HG03439 (cell line): ENCODE measurements around the gene PBX4.
"Not testable (repeated sequence)": the region's sequence is repeated elsewhere in the genome, so short reads cannot be mapped to it uniquely, and the experiment has no call there.

Source experiments
- ATAC-seq: cut with Tn5 transposase; IDR thresholded peaks from one replicate; pipeline ENCODE4 v1.9.1; 2021; ENCODE audit warnings: mild to moderate bottlenecking, moderate library complexity; ENCODE audit not compliant: unreplicated experiment

Gene PBX4

DNA sequence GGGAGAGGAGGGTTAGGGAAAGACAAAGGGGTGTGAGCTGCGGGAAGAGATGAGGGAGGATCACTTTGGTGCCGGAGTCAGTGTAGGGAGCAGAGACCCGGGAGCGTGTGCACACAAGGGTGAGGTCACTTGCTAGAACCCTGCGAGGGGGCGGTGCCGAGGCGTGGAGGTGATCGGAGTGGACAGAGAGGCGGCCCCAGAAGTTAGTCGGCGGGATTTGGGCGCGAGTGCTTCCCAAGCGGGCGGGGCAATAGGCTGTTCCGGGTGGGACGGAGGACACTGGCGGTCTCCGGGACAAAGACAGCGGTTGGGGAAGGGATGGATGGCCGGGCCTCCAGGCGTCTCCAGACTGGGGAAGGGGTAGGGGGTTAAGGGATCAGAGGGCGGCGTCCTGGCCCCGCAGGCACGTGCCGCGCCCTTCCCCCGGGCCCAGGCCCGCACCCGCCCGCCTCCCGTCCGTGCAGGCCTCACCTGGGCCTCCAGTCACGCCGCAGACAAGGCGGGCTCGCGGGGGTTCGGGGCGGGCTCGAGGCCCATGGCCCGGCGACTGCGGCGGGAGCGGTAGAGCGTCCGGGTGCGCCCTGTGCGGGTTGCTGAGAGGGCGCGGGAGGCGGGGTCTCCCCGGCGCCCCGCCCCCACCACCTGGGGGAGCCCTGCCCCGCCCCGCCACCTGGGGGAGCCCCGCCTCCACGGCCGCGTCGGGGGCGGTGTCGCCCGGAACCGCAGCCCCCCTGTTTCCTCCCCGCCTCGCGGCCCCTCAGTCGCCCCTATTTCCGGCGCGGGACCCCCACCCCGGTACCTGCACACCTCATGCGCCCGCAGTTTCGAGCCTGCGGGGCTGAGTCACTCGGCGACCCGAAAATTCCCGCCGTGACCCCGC, 9.4 kb upstream of the PBX4 start, which contains the start of gene LPAR2:
TSS of gene LPAR2 (minus strand) at position 600 of the 880 bp plus-strand sequence. CDS start 945 bp downstream, outside the sequence.
- ATAC-seq, result peak; percentile 58

DNA sequence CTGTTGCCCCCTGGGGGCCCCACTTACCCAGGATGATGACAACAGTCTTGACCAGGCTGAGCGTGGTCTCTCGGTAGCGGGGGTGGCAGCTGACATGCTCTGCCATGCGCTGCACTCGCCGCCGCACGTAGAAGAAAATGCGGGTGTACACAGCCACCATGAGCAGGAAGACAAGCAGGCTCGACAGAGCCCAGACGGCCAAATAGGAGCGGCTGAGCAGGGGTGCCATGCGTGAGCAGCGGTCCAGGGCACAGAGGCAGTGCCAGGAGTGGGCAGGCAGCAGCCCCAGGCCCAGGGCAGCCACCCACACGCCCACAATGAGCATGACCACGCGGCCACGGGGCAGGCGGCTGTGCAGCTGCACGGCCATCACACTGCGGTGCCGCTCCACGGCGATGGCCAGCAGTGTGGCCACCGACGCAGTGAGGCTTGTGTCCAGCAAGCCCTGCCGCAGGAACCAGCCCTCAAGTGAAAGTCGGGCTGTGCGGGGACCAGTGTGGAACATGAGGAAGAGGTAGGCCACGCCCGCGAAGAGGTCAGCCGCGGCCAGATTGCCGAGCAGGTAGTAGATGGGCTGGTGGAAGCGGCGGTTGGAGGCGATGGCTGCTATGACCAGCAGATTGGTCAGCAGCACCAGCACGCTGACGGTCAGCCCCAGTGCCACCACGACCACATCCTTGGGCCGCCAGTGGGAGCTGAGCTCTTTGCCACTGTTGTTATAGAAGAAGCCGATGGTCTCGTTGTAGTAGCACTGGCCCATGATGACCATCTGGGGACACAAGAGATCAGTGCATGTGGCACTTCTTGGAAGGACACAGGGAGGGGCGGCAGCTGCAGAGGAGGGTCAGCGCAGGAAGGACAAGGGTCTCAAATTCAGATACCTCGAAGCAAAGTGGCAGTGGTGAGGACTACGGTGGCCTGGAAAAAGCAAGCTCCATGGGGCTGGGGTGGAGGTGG, 8.3 kb upstream of the PBX4 start:
- ATAC-seq, result no peak

DNA sequence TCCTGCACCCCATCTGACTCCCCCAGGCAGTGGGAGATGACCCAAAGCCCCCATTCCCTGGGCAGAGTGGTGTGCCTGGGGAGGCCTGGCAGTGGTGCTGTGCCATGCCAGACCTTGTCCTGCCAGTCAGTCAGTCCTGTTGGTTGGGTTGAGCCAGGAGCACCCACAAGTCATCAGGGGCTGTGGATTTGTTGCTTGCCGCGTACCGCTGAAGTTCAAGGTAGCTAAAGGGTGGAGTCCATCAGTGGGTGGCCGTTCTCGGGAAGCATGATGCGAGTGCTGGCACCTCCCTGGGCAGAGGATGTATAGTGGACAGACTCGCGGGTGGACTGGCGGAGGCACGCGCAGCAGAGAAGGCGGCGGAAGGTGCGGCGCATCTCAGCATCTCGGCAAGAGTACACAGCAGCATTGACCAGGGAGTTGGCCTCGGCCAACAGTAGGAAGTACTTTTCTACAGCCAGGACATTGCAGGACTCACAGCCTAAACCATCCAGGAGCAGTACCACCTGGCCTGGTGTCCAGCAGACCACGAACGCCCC, 5.6 kb upstream of the PBX4 start:
- ATAC-seq, result no peak

DNA sequence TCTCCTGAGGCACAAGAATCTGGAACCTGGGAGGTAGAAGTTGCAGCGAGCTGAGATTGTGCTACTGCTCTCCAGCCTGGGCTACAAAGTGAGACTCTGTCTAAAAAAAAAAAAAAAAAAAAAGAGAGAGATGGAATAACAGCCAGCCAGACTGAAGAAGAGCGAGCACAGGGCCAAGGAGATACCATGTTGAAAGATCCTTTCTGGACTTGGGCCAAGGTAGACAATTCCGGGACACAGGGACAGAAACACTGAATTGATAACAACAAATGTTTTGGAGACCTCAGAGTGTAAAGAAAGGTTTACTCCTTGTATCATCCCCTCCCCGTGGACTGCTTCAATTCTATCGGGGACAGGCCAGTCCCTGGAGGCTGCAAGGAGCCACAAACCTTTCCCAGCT, 4.9 kb upstream of the PBX4 start:
- no peak for ATAC-seq

DNA sequence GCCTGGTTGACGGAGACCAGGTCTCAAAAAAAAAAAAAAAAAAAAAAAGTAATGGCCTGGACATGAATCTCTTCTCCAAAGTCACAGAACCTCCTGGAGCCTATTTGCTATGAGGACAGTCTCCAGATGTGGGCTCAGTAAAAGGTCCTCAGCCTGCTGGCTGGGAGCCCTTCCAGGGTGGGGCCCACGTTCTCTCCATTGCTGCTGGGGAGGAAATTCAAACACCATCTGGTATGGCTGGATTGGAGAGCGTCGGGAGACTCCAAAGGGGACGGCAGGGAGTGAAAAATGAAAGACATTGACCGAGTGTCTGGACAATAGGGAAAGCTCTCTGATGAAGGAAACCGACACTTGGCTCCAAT, 1.3 kb upstream of the PBX4 start:
- no peak for ATAC-seq

DNA sequence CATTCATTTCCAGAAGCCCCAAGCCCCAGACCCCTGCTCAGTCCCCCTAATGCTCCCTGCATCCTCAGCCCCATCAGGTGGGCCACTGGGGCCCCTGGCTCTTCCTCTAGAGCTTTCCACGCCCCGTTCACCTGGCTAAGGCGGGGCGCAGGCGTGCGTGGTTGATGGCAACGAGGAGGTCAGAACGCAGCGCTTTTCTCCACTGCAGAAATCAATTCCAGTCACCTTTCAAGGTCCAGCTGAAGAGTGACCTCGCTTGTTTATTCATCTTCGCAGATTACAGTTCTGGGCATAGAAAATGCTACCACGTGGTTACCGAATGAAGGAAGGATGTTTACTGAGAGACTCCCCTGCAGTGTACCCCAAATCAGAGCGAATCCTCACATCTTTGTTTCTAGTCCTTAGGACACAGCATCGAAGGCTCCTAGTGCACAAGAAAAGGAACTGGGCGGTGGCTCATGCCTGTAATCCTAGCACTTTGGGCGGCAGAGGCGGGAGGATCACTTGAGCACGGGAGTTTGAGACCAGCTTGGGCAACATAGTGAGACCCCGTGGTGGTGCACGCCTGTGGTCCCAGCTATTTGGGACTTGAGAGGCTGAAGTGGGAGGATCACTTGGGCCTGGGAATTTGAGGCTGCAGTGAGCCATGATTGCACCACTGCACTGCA, 828 bp upstream of the PBX4 start:
- ATAC-seq, result no peak

DNA sequence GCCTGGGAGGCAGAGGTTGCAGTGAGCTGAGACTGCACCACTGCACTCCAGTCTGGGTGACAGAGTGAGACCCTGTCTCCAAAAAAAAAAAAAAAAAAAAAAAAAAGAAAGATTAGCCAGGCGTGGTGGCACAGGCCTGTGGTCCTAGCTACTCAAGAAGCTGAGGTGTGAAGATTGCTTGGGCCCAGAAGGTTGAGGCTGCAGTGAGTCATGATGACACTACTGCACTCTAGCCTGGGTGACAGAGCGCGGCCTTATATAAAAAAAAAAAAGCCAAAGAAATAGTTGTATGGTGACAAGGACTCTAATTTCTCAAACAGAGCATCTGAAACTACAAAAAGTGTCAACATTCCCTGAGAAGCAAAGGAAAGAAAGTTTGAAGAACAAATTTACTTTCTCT, 3.4 kb downstream of the PBX4 start:
- ATAC-seq, result no peak

DNA sequence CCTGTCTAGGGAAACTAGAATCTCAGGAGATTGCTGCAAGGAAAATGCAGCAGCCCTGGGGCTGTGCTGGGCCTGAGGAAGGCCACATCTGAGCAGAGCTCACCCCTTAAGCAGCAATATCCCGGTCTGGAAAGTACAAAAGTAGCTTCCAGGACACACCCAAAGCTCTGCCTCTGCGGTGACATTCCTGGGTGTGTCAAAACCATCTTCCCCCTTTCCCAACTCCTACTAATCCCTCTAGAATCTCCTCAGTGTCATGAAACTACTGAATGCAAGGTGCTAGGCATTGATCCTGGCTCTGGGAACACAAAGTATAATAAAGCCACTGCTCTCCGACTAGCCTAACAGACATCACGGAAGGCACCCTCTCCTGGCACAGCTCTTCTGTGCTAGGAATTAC, 5.0 kb downstream of the PBX4 start:
- ATAC-seq, result no peak

DNA sequence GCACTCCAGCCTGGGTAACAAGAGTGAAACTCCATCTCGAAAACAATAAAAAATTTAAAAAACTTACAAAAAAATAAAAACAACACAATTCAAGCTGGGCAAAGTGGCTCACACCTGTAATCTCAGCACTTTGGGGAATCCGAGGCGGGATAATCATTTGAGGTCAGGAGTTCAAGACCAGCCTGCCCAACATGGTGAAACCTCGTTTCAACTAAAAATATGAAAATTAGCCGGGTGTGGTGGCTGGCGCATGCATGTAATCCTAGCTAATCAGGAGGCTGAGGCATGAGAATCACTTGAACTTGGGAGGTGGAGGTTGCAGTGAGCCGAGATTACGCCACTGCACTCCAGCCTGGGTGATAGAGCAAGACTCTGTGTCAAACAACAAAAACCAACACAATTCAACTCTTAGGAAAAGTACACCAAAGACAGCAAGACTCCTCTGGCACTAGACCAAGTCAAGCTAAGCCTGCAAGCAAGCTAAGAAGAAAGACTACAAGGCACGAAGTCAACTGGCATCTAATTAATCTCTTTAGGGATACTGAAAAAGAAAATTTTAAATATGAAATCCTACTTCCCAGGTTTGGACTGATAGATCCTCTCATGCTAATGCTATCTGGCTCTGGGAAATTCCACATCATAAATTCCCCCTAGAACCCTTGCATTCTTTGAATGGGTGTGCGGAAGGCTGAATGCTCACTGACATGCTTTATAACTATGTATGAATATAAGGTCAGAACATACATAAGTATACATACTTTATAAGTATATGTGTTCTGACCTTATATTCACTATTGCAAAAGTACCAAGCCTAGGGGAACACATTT, 7.9 kb downstream of the PBX4 start:
- ATAC-seq, result no peak

DNA sequence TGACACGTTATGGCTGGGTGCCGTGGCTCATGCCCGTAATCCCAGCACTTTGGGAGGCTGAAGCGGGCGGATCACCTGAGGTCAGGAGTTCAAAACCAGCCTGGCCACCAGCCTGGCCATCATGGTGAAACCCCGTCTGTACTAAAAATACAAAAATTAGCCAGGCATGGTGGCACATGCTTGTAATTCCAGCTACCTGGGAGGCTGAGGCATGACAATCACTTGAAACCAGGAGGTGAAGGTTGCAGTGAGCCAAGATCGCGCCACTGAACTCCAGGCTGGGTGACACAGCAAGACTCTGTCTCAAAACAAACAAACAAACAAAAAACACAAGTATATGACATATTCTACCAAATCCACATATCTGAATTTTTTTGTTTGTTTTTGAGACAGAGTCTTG, 11.8 kb downstream of the PBX4 start:
- ATAC-seq, result not testable (repeated sequence)

DNA sequence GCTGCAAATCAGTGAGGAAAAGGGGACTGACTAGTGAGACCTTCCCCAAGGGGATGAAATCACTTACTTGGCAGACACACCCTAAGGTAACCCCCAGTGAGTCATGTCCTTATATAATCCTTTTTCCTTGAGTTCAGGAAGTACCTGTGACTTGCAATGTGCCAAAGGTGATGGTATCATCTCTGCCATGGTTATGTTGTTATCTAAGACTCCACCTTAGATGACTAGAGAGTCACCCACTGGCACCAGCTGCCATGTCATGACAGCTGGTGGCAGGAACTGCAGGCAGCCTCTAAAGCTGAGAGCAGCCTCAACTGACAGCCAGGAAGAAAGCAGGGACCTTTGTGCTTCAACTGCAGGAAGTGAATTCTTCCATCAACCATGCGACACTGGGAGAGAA, 12.5 kb downstream of the PBX4 start:
- ATAC-seq, result no peak

DNA sequence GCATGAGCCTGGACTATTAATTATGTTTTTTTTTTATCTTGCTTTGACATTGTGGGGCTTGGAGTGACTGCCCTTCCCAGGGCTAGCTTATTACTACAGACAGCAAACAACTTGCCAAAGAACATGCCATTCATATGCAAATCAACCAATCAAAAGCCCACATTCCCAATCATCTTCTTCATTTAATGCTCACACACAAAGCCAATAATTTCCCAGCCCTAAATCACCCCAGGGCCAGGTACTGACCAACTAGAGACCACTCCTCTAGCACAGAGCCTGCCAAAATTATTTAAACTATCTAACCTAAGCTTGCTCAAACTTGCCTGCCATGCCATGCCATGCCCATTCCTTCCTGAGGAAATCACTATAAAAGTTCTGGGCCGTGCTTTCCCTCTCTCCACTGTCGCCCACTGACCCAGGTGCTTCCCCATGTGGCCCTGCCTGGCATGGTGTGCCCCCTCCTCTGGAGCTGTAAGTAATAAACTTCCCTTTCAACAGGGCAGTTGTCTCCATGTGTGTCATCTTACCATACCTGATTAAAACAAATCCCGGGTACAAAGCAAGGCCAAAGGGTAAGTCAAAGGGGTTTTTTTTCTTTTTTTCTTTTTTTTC, 15.7 kb downstream of the PBX4 start:
- ATAC-seq, result no peak

DNA sequence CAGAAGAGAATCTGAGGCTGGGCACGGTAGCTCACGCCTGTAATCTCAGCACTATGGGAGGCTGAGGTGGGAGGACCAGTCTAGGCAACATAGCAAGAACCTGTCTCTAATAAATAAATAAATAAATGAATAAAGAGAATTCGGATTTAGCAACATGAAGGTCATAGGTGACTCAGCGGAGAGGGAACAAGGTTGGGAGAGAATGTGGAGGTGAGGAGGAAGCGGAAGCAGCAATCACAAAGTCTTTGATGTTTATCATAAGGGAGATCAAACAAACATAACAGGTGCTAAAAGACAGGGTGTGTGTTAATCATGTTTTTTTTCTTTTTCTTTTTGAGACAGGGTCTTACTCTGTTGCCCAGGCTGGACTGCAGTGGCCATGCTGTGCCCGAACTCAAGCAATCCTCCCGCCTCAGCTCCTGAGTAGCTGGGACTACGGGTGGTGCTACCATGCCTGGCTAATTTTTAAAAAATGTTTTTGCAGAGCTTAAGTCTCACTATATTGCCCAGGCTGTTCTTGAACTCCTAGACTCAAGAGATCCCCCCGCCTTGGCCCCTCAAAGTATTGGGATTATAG, 16.3 kb downstream of the PBX4 start:
- ATAC-seq, result no peak

DNA sequence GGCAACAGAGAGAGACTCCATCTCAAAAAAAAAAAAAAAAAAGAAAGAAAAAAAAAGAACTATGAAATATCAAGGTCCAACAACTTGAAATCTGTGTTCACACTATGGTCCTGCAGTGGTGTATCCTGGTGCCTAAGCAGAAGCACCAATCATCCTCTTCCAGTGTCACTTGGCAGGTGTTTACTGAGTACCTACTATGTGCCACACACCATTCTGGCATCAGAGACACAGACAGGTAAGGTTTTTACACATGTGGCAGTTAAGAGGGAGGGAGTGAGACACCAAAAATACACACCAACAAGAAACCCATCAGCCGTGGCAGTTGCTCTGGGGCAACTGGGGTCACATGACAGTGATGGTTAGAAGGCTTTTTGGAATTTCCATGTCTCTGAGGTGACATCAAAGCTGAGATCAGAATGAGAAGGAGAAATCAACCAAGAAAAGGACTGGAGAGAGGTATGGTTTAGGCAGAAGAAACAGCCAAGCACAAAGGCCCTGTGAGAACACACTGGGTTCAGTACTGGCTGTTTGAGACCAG, 17.6 kb downstream of the PBX4 start:
- no peak for ATAC-seq

DNA sequence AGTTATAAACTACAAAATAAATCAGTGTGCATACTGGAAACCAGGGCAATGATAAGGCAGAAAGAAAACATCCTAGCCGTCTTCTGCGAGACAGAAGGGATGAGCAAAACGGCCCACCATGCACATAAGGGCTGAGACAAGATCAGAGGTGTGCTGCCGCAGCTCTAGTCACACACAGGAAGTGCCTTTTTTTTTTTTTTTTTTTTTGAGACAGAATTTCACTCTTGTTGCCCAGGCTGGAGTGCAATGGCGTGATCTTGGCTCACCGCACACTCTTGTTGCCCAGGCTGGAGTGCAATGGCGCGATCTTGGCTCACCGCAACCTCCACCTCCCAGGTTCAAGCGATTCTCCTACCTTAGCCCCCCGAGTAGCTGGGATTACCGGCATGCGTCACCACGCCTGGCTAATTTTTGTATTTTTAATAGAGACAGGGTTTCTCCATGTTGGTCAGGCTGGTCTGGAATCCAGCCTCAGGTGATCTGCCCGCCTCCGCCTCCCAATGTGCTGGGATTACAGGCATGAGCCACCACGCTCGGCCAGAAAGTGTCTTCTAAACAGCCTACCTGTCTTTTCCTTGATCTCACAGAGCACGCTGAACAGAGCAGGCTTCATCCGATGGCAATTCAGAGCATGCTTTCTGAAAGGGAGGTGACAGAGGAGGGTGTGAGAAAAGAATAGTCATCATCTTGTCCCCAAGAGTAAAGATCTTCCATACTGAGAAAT, 19.6 kb downstream of the PBX4 start:
- peak; percentile 20 for ATAC-seq

DNA sequence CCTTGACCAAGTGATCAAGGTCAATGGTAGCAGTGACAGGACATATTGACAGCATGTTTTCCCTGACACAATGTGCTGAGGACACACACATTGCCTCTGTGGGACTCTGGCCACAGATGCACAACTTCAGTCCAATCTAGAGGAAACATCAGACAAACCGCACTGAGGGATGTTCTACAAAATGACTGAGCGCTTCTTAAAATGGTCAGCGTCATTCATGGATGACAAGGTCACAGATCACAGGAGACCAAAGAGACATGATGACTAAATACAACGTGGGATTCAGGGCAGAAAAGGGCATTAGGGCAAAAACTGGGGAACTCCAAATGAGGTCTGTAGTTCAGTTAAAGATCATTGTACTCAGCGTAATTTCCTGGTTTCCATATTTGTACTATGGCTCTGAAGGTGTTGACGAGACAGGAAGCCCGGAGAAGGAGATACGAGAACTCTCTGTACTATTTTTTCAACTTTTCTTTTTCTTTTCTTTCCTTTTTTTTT, 20.6 kb downstream of the PBX4 start:
- peak; percentile 63 for ATAC-seq

DNA sequence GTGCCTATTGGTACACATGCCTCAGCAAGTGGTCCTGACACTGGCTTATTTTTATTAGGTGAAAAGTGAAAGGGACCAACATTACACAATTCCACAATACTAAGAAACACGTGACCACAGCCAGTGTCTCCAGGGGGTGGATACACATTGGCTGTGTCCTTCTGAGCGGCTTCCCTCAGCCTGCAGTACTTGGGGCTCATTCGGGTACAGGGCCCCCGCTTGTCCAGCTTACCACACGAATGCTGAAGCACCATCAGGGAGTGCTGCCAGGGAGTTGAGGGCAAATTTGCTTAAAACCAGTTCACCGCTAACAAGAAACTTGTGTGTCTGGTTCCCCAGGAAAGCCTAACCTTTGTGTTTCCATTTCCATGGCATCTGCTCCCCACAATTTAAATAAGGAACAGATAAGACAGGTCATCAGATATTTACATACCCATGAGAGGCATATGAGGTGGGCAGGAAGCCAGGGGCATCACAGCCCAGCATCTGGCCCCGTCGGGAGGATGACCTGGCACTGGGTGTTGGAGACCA, 23.3 kb downstream of the PBX4 start:
- no peak for ATAC-seq

DNA sequence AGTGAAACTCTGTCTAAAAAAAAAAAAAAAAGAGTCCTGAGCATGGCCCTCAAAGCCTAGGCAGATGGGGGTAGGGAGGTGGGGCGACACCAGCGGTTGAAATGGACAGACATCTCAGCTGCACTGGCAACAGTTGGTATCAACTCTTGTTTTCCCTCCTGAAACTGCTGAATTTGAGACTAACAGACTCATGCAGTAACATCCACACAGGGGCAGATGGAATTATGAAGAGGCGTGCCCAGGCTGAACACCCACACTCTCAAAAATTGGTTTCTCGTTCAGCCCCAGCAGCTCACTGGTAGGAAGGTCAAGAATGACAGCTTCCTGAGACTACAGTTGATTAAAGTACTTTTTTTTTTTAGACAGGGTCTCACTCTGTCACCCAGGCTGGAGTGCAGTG, 24.1 kb downstream of the PBX4 start:
- no peak for ATAC-seq
